GM12878 (cell line): ENCODE results near the gene XPNPEP3. TPM values are rescaled to one million over a fixed set of nuclear protein-coding genes. Genes with fewer than 3 reads are reported as not detected.

ENCODE experiments used
- ATAC-seq: fragments of 200-7000 bp; cut with Tn5 transposase; 3 replicates; pipeline ENCODE4 v1.9.1; 2020; ENCODE audit warnings: mild to moderate bottlenecking, moderate library complexity
- BruUV-seq: library from RNA; stranded (reverse); fragments of 400-500 nt; replicated peaks from 2 replicates; lab custom pipeline; 2021; lab: Mats Ljungman, UMichigan
- CTCF ChIA-PET: fragments of 300-600 bp; sonication (Branson Sonifier 250); formaldehyde crosslinking; extraction: SDS; loops from one replicate; lab custom pipeline; 2021; ENCODE audit warnings: inconsistent platforms; lab: Yijun Ruan, JAX
- POLR2A ChIA-PET: fragments of 350-600 bp; formaldehyde crosslinking; extraction: SDS; loops from one replicate; lab custom pipeline; 2021; ENCODE audit warnings: inconsistent platforms; lab: Charles Lee
- RAD21 ChIA-PET: fragments of 300-600 bp; sonication (Branson Sonifier 250); formaldehyde crosslinking; loops from one replicate; lab custom pipeline; 2023; ENCODE audit warnings: antibody characterized with exemption; ENCODE audit not compliant: unreplicated experiment; lab: Charles Lee
- SMC1A ChIA-PET: fragments of 300-600 bp; sonication (Branson Sonifier 250); formaldehyde crosslinking; loops from one replicate; lab custom pipeline; 2023; ENCODE audit not compliant: unreplicated experiment, uncharacterized antibody; lab: Charles Lee
- DNase-seq: peaks from one replicate; pipeline ENCODE4 v3.0.0-alpha.2; 2011; ENCODE audit warnings: low read depth, low spot score
- FAIRE-seq: peaks from 3 replicates; lab custom pipeline; 2011; peaks lifted over from hg19 to GRCh38; lab: Jason Lieb, UNC
- H2AFZ ChIP-seq: 2 replicates; pipeline ENCODE4 v1.6.0; 2011; ENCODE audit warnings: low read depth, low read length, control low read depth; ENCODE audit not compliant: control insufficient read depth
- H3K27ac ChIP-seq: 2 replicates; pipeline ENCODE4 v1.5.1; 2011; ENCODE audit warnings: control low read depth; ENCODE audit not compliant: control insufficient read depth, insufficient read depth
- H3K27me3 ChIP-seq, 2 experiments: replicated peaks in 1 of 2; 2 replicates each; pipeline versions ENCODE4 v1.6.0 to v1.6.1; 2011; ENCODE audit warnings: low read length in 1 of 2; ENCODE audit not compliant: control insufficient read depth in 2 of 2, insufficient read depth in 2 of 2
- H3K36me3 ChIP-seq, 2 experiments: 2 replicates each; pipeline ENCODE4 v1.5.1; 2011; ENCODE audit warnings: low read length in 1 of 2; ENCODE audit not compliant: control insufficient read depth in 2 of 2, insufficient read depth in 2 of 2
- H3K4me1 ChIP-seq: 2 replicates; pipeline ENCODE4 v1.6.1; 2011; ENCODE audit warnings: mild to moderate bottlenecking, low read length, moderate library complexity, mixed read lengths; ENCODE audit not compliant: control insufficient read depth, insufficient read depth
- H3K4me2 ChIP-seq: 2 replicates; pipeline ENCODE4 v1.6.0; 2011; ENCODE audit warnings: control low read depth; ENCODE audit not compliant: control insufficient read depth, insufficient read depth
- H3K4me3 ChIP-seq: fragments of 200-600 bp; sonication (generic); 2 replicates; pipeline ENCODE4 v1.5.1; 2016
- H3K79me2 ChIP-seq: 2 replicates; pipeline ENCODE4 v1.6.0; 2011; ENCODE audit warnings: low read length; ENCODE audit not compliant: control insufficient read depth, insufficient read depth
- H3K9ac ChIP-seq: 2 replicates; pipeline ENCODE4 v1.8.0; 2011; ENCODE audit warnings: low read length, control low read depth, mixed read lengths; ENCODE audit not compliant: control insufficient read depth, insufficient read depth
- H3K9me3 ChIP-seq: replicated peaks from 3 replicates; pipeline ENCODE4 v1.5.1; 2011; ENCODE audit warnings: mild to moderate bottlenecking, low read length; ENCODE audit not compliant: control insufficient read depth, insufficient read depth
- H4K20me1 ChIP-seq: 2 replicates; pipeline ENCODE4 v1.6.0; 2011; ENCODE audit not compliant: control insufficient read depth, insufficient read depth
- CEBPZ ChIP-seq: fragments of 150-350 bp; IDR thresholded peaks from 2 replicates; pipeline ENCODE4 v1.6.1; 2016; ENCODE audit warnings: low read depth, low read length
- CHD1 ChIP-seq: IDR thresholded peaks from 2 replicates; pipeline ENCODE4 v1.6.1; 2012; ENCODE audit warnings: low read depth, low read length, improper control_type of control experiment
- E4F1 ChIP-seq: fragments of 450-650 bp; IDR thresholded peaks from 2 replicates; pipeline ENCODE4 v1.6.1; 2018; ENCODE audit warnings: borderline replicate concordance, mild to moderate bottlenecking; ENCODE audit not compliant: partially characterized antibody
- GABPA ChIP-seq: IDR thresholded peaks from 2 replicates; pipeline ENCODE4 v1.6.1; 2014; ENCODE audit warnings: antibody characterized with exemption, low read depth, mild to moderate bottlenecking, inconsistent platforms
- JUNB ChIP-seq: IDR thresholded peaks from 2 replicates; pipeline ENCODE4 v1.6.1; 2016; ENCODE audit warnings: antibody characterized with exemption, mild to moderate bottlenecking
- POLR2AphosphoS2 ChIP-seq: IDR thresholded peaks from 2 replicates; pipeline ENCODE4 v1.6.1; 2011; ENCODE audit warnings: low read depth, mild to moderate bottlenecking, low read length, improper control_type of control experiment, moderate library complexity
- SMAD5 ChIP-seq: IDR thresholded peaks from 2 replicates; pipeline ENCODE4 v1.6.1; 2016; ENCODE audit warnings: antibody characterized with exemption, low read depth
- TAF1 ChIP-seq: IDR thresholded peaks from 2 replicates; pipeline ENCODE4 v1.6.1; 2011; ENCODE audit warnings: mild to moderate bottlenecking, low read depth, low read length, borderline replicate concordance
- YY1 ChIP-seq: IDR thresholded peaks from 2 replicates; pipeline ENCODE4 v1.6.1; 2011; ENCODE audit warnings: low read depth, mild to moderate bottlenecking, low read length
- WGBS: methylation state at CpG from one replicate; pipeline ENCODE4 v1.1.6; 2016; ENCODE audit warnings: low lambda C conversion rate; ENCODE audit not compliant: insufficient replicate concordance, insufficient coverage; ENCODE audit errors: missing lambda C conversion rate; 5-methylcytosine and 5-hydroxymethylcytosine counted together
- in situ Hi-C: fragments of 300-500 bp; cut with MboI; formaldehyde crosslinking; loops from 9 replicates; pipeline ENCODE4 v1.14.3; 2018; ENCODE audit warnings: mixed read lengths
- intact Hi-C: fragments of 100-400 bp; cut with micrococcal nuclease; formaldehyde crosslinking; loops from one replicate; pipeline ENCODE4 v1.14.2; 2022; ENCODE audit not compliant: unreplicated experiment
- polyA plus RNA-seq, 11 experiments: library from polyadenylated mRNA; depleted of rRNA in 4 of 11; unstranded in 6 of 11; stranded (reverse) in 5 of 11; fragments of >200 nt; fragmentation: Nextera tagmentation in 4 of 11; fragmentation: Illumina TruSeq in 1 of 11; extraction: Ambion mirVana in 4 of 11; extraction: Trizol in 1 of 11; gene quantifications; 1 replicate in 1 of 11; 2 replicates in 10 of 11; pipeline versions ENCODE4 v1.2.1 to v1.2.3, GENCODE V29; 2011 to 2016; ENCODE audit warnings: inconsistent platforms in 2 of 11, missing spikeins in 2 of 11, low read depth in 1 of 11
- total RNA-seq, 4 experiments: library from RNA; depleted of rRNA in 3 of 4; stranded (reverse); fragments of >200 nt in 3 of 4; fragmentation: Illumina TruSeq in 1 of 4; extraction: Trizol in 1 of 4; gene quantifications; 2 replicates each; pipeline versions ENCODE4 v1.2.1 to v1.2.3, GENCODE V29; 2013 to 2021

XPNPEP3 gene
- total and polyA plus RNA-seq, 10 of the 15 experiments (the other 5 are each of a cell fraction or from before 2014, with no cell fraction given), result 6.7 to 19.9 (median 11.7) TPM

DNA sequence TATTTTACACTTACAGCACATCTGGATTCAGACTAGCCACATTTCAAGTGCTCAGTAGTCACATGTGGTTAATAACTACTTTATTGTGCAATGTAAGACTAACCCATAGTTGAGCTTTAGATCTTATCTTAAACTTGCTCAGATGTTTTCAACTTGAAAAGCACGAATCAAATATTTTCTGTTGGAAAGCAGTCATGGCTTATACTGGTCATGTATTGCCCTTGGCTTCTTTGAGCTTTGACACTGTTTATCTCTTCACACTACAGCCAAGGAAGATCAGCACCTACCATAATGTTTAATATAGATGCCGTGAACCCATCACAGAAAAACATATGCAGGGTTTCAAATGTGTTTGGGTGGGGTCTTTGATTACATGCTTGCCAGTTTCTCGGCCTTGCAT lies 98.6 kb downstream of the XPNPEP3 start:
- no peak for TF ChIP-seq CHD1
- TF ChIP-seq CEBPZ, result no peak
- no peak for TF ChIP-seq TAF1
- no peak for TF ChIP-seq POLR2AphosphoS2
- no peak for TF ChIP-seq SMAD5
- no peak for TF ChIP-seq JUNB
- TF ChIP-seq YY1, result no peak
- no peak for TF ChIP-seq E4F1
- no peak for TF ChIP-seq GABPA
- DNase-seq (no peak), FAIRE-seq (no peak), ATAC-seq (no peak)
- in situ Hi-C loops (no loop called here), intact Hi-C loops (no loop called here)
- Histone ChIP-seq H3K27ac (no peak overlapping the region), H3K36me3 (peaks cover 0 to 23% of the 10 kb centered on the region in 2 experiments; a peak in 3 of 4 replicates), H3K4me3 (no peak overlapping the region), H3K4me2 (no peak overlapping the region), H3K27me3 (no peaks in the 10 kb centered on the region), H3K4me1 (no peaks in the 10 kb centered on the region), H3K79me2 (peaks cover 43% of the 10 kb centered on the region), H3K9me3 (no peaks in the 10 kb centered on the region), H3K9ac (no peak overlapping the region), H2AFZ (no peak overlapping the region), H4K20me1 (no peaks in the 10 kb centered on the region)
- POLR2A ChIA-PET, result interaction anchor here (0.5 kb wide), 1 partner anchor 1955 kb away, joined by 4 read pairs; no protein-coding TSS in a partner anchor
- CTCF ChIA-PET, result interaction anchor here (1.0 to 1.2 kb wide), 3 partner anchors 16 to 66 kb away, joined by 3 read pairs; no protein-coding TSS in a partner anchor
- WGBS, result 98% methylated on average over 3 of the region's 3 CpGs
- RAD21 ChIA-PET, result no interaction called here
- SMC1A ChIA-PET, result interaction anchor here (1.0 kb wide), 1 partner anchor 33 kb away, joined by 3 read pairs; no protein-coding TSS in a partner anchor
- no TSS peak for BruUV-seq
